K562 (cell line): ENCODE measurements around the gene CACNA1C. TPM values are rescaled to one million over a fixed set of nuclear protein-coding genes. Genes with fewer than 3 reads are reported as not detected.

Experiments
- OTX1 ChIP-seq: fragments of 450-650 bp; formaldehyde crosslinking; IDR thresholded peaks from 2 replicates; pipeline ENCODE4 v1.4.0; 2022; ENCODE audit warnings: mild to moderate bottlenecking
- USF1 ChIP-seq: sonication (generic); formaldehyde crosslinking; IDR thresholded peaks from 2 replicates; pipeline ENCODE4 v1.9.0; 2022; ENCODE audit warnings: mild to moderate bottlenecking, missing genetic modification reagents
- ZNF75A ChIP-seq: fragments of 450-650 bp; formaldehyde crosslinking; IDR thresholded peaks from 2 replicates; pipeline ENCODE4 v1.4.0; 2020; ENCODE audit warnings: mild to moderate bottlenecking
- polyA plus RNA-seq, 8 experiments: library from polyadenylated mRNA; depleted of rRNA in 4 of 8; stranded (reverse) in 5 of 8; unstranded in 3 of 8; fragments of >200 nt; fragmentation: Nextera tagmentation in 2 of 8; fragmentation: Illumina TruSeq in 1 of 8; extraction: Ambion mirVana in 2 of 8; extraction: Trizol in 1 of 8; gene quantifications; 2 replicates each; pipeline versions ENCODE4 v1.2.1 to v1.2.3, GENCODE V29; 2011 to 2014; ENCODE audit warnings: inconsistent platforms in 1 of 8, missing spikeins in 1 of 8
- total RNA-seq, 7 experiments: library from RNA; depleted of rRNA in 6 of 7; stranded (reverse); fragments of >200 nt in 6 of 7; fragmentation: Illumina TruSeq in 2 of 7; extraction: Trizol in 2 of 7; gene quantifications; 2 replicates each; pipeline versions ENCODE4 v1.2.1 to v1.2.3, GENCODE V29; 2011 to 2021; ENCODE audit warnings: low replicate concordance in 1 of 7
- TF ChIP-seq, protein P1 (sequence below), 2 experiments: fragments of 450-650 bp in 1 of 2; IDR thresholded peaks; 2 replicates each; pipeline ENCODE4 v1.6.1; 2011 to 2017; ENCODE audit warnings: low read depth in 2 of 2, antibody characterized with exemption in 1 of 2, borderline replicate concordance in 1 of 2, low read length in 1 of 2, mild to moderate bottlenecking in 1 of 2, mixed read lengths in 1 of 2; ENCODE audit not compliant: control insufficient read depth in 1 of 2
- TF ChIP-seq, protein P2 (sequence below), 2 experiments: IDR thresholded peaks in 1 of 2; conservative IDR thresholded peaks in 1 of 2; 2 replicates each; pipeline ENCODE4 v1.6.1; 2016; ENCODE audit warnings: low read depth in 2 of 2, mild to moderate bottlenecking in 1 of 2, missing compliant biosample characterization in 1 of 2, missing genetic modification characterization in 1 of 2, moderate library complexity in 1 of 2

CACNA1C gene
- total and polyA plus RNA-seq, 9 of the 15 experiments (the other 6 are each of a cell fraction or from before 2014, with no cell fraction given), result not detected

- TF ChIP-seq ZNF75A (CRISPR knock-in tag) (no peak), OTX1 (no peak), USF1 (CRISPR knock-in tag) (no peak)
- TF ChIP-seq, protein P1, sequence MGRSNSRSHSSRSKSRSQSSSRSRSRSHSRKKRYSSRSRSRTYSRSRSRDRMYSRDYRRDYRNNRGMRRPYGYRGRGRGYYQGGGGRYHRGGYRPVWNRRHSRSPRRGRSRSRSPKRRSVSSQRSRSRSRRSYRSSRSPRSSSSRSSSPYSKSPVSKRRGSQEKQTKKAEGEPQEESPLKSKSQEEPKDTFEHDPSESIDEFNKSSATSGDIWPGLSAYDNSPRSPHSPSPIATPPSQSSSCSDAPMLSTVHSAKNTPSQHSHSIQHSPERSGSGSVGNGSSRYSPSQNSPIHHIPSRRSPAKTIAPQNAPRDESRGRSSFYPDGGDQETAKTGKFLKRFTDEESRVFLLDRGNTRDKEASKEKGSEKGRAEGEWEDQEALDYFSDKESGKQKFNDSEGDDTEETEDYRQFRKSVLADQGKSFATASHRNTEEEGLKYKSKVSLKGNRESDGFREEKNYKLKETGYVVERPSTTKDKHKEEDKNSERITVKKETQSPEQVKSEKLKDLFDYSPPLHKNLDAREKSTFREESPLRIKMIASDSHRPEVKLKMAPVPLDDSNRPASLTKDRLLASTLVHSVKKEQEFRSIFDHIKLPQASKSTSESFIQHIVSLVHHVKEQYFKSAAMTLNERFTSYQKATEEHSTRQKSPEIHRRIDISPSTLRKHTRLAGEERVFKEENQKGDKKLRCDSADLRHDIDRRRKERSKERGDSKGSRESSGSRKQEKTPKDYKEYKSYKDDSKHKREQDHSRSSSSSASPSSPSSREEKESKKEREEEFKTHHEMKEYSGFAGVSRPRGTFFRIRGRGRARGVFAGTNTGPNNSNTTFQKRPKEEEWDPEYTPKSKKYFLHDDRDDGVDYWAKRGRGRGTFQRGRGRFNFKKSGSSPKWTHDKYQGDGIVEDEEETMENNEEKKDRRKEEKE (IDR thresholded peaks at IDR 0.05; ENCODE audit: borderline replicate concordance in 1 of 2, control insufficient read depth in 1 of 2, low read depth in 2 of 2, low read length in 1 of 2), result no peak
- TF ChIP-seq, protein P2, sequence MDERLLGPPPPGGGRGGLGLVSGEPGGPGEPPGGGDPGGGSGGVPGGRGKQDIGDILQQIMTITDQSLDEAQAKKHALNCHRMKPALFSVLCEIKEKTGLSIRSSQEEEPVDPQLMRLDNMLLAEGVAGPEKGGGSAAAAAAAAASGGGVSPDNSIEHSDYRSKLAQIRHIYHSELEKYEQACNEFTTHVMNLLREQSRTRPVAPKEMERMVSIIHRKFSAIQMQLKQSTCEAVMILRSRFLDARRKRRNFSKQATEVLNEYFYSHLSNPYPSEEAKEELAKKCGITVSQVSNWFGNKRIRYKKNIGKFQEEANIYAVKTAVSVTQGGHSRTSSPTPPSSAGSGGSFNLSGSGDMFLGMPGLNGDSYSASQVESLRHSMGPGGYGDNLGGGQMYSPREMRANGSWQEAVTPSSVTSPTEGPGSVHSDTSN (CRISPR knock-in tag; IDR thresholded peaks at IDR 0.05; ENCODE audit: low read depth), result no peak
- TF ChIP-seq, protein P2 (tag; conservative IDR thresholded peaks at IDR 0.05; ENCODE audit: low read depth), result no peak
These were observed 332.7 kb downstream of the CACNA1C start (continued) for GRCh38 chr12:2385529-2385928.
